Endothelial cell (in vitro differentiated cells): ENCODE measurements around the gene ARID1B. TPM values are rescaled to one million over a fixed set of nuclear protein-coding genes. Genes with fewer than 3 reads are reported as not detected.

Source experiments
- DNase-seq: peaks from one replicate; pipeline ENCODE4 v3.0.0; 2021; ENCODE audit warnings: low spot score
- H3K27ac Mint-ChIP-seq: one replicate; pipeline ENCODE4 v1.8.0; 2021; ENCODE audit warnings: mixed read lengths, inconsistent platforms; ENCODE audit not compliant: unreplicated experiment
- H3K27me3 Mint-ChIP-seq: one replicate; pipeline ENCODE4 v1.8.0; 2021; ENCODE audit warnings: mild to moderate bottlenecking, moderate library complexity, mixed read lengths, inconsistent platforms; ENCODE audit not compliant: unreplicated experiment
- H3K36me3 Mint-ChIP-seq: one replicate; pipeline ENCODE4 v1.8.0; 2021; ENCODE audit warnings: mild to moderate bottlenecking, low read depth, mixed read lengths, inconsistent platforms; ENCODE audit not compliant: unreplicated experiment
- H3K4me1 Mint-ChIP-seq: one replicate; pipeline ENCODE4 v1.8.0; 2021; ENCODE audit warnings: mild to moderate bottlenecking, mixed read lengths, inconsistent platforms; ENCODE audit not compliant: unreplicated experiment
- H3K4me3 Mint-ChIP-seq: one replicate; pipeline ENCODE4 v1.8.0; 2021; ENCODE audit warnings: mild to moderate bottlenecking, mixed read lengths, inconsistent platforms; ENCODE audit not compliant: unreplicated experiment
- H3K9me3 Mint-ChIP-seq: one replicate; pipeline ENCODE4 v1.8.0; 2021; ENCODE audit warnings: mixed read lengths, inconsistent platforms; ENCODE audit not compliant: unreplicated experiment
- total RNA-seq: library from RNA; stranded (reverse); fragmentation: NEBNext Ultra II Directional; extraction: Animal tissue kit (Norgen Biotek cat#: 25700); gene quantifications from one replicate; pipeline ENCODE4 v1.2.1, GENCODE V29; 2021; ENCODE audit not compliant: unreplicated experiment
- TF ChIP-seq, protein P1 (sequence below): fragments of 200-600 bp; sonication (generic); IDR thresholded peaks from one replicate; pipeline ENCODE4 v1.5.0; 2021; ENCODE audit warnings: antibody characterized with exemption; ENCODE audit not compliant: unreplicated experiment

ARID1B gene
- total RNA-seq, 1 donor from 2014 or later = 104 TPM

DNA sequence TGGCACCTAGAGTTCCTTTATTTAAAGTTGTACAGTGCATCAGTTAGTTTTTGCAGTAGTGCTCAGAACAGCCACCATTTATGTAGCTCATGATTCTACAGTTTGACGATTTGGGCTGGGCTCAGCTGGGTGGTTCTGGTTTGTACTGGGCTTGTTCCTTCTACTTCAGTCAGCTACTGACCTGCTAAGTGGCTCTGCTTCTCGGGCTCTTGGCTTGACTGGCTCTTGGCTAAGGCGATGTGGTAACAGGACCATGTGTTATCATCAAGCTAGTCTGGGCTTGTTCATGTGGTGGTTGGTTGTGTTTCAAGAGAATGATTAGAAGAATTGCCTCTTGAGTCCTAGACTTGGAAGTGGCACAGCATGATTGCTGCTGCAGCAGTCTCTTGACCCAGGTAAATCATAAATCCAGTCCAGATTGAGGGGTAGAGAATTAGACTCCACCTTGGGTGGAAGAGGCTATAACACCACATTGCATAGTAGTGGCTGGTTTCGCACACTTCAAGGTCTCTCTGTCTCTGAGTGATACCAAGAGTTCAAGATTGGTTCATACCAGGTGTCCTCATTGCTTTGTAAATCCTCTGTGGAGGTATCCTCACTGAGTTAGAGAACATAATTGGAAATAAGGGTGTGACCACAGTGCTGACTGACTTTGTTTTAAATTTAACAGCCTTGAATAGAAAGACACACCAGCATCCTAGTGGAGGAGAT lies 253.0 kb downstream of the ARID1B start:
- Mint-ChIP-seq H3K36me3 (peaks cover 10% of the 10 kb centered on the region), H3K4me1 (peaks cover 8% of the 10 kb centered on the region), H3K4me3 (no peak overlapping the region), H3K27ac (peak overlapping the region; percentile 70), H3K27me3 (peaks cover 10% of the 10 kb centered on the region), H3K9me3 (no peaks in the 10 kb centered on the region)
- TF ChIP-seq, protein P1, sequence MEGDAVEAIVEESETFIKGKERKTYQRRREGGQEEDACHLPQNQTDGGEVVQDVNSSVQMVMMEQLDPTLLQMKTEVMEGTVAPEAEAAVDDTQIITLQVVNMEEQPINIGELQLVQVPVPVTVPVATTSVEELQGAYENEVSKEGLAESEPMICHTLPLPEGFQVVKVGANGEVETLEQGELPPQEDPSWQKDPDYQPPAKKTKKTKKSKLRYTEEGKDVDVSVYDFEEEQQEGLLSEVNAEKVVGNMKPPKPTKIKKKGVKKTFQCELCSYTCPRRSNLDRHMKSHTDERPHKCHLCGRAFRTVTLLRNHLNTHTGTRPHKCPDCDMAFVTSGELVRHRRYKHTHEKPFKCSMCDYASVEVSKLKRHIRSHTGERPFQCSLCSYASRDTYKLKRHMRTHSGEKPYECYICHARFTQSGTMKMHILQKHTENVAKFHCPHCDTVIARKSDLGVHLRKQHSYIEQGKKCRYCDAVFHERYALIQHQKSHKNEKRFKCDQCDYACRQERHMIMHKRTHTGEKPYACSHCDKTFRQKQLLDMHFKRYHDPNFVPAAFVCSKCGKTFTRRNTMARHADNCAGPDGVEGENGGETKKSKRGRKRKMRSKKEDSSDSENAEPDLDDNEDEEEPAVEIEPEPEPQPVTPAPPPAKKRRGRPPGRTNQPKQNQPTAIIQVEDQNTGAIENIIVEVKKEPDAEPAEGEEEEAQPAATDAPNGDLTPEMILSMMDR = no peak
- DNase-seq = no peak

DNA sequence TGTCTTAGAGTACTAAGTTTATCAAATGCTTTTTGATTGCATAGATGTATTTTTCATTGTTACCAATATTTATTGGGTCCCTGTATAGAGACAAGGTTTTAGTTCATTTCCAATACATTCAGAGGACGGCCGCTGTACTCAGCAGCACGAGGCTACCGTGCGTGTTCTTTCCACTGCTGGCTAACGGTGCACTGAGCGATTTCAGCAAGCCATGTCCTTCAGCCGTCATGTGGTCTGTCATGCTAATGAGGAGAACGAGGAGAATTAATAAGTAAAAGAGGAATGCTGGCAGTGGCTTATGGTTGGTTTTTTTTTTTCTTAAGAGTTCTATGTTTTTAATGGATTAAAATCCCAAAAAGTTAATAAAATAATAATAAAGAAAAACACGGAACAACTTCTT lies 253.6 kb downstream of the ARID1B start:
- peaks cover 10% of the 10 kb centered on the region for H3K27me3 Mint-ChIP-seq
- H3K36me3 Mint-ChIP-seq = peaks cover 10% of the 10 kb centered on the region
- peaks cover 8% of the 10 kb centered on the region for H3K4me1 Mint-ChIP-seq
- no peaks in the 10 kb centered on the region for H3K9me3 Mint-ChIP-seq
- no peak for DNase-seq
- H3K4me3 Mint-ChIP-seq = no peak overlapping the region
- TF ChIP-seq, protein P1 = no peak
- H3K27ac Mint-ChIP-seq = no peak overlapping the region

DNA sequence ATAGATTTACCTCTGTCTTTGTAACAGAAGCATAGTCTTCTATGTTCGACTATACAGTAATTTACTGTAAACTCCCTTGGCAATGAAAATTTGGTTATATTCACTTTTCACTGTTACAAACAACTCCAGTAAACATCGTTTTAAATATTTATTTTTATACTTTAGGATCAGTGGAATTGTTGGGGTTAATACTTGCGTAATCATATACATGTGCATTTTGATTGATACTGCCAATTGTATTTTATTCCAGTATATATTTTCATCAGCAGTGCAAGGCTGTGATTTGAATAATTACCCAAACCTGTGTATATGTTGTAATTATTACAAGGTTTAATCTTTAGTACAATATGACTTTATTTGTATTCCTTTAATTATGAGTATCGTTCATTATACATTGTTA lies 255.7 kb downstream of the ARID1B start:
- H3K4me1 Mint-ChIP-seq = peaks cover 8% of the 10 kb centered on the region
- TF ChIP-seq, protein P1 = no peak
- no peak for DNase-seq
- H3K27me3 Mint-ChIP-seq = peaks cover 9% of the 10 kb centered on the region
- no peaks in the 10 kb centered on the region for H3K9me3 Mint-ChIP-seq
- H3K27ac Mint-ChIP-seq = no peak overlapping the region
- no peak overlapping the region for H3K4me3 Mint-ChIP-seq
- H3K36me3 Mint-ChIP-seq = peaks cover 5% of the 10 kb centered on the region

DNA sequence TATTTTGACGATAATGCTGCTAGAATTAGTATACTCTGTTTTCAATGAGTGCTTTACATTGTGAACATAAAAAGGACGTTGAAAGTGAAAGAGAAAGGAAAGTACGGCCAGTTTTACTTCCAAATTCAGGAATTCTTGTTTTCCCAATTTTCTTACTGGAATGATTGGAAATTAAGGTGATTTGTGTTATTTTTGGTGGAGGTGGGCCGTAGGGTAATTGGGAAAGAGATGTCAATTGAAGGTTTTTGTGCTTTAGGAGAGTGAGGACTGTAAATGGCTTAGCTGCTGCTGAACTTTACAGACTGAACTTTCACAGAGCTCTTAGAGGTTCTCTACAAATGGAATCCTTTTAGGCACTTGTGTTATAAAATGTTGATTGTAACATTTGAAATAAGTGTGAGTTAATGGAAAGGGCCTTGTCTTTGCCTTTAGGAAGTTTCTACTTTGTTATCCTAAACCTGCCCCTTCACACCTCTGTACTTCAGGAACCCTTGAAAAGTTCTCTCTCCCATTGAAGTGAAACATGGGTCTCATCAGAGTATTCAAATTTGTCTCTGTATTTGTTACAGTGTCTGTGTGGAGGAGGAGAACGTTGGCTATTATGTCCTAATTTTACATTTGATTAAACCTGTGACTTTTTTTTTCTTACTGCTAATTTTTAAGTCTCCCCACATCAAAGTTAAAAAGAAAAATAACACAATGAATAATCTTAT lies 256.4 kb downstream of the ARID1B start:
- TF ChIP-seq, protein P1 = no peak
- Mint-ChIP-seq H3K9me3 (no peaks in the 10 kb centered on the region), H3K4me3 (no peak overlapping the region), H3K27me3 (peaks cover 9% of the 10 kb centered on the region), H3K4me1 (peaks cover 8% of the 10 kb centered on the region), H3K36me3 (peaks cover 5% of the 10 kb centered on the region), H3K27ac (peak overlapping the region; percentile 82)
- no peak for DNase-seq
